ENCODE results near the gene KRTAP26-1. TPM values are rescaled to one million over a fixed set of nuclear protein-coding genes. Genes with fewer than 3 reads are reported as not detected.

The KRTAP26-1 gene
- total RNA-seq, 4 donors from 2014 or later = not detected

GRCh38 chr21:30348506-30348905 is 28.4 kb upstream of the KRTAP26-1 start, which contains the start of gene KRTAP23-1:
Gene KRTAP23-1, minus strand, starts transcription at chr21:30348606. Its CDS starts 0 bp downstream, at chr21:30348606.
- intact Hi-C loops (cut with DNase I; ENCODE audit: low total_unique reads) = loop anchor here (10.0 kb wide), 1 partner anchor 386 kb away; no protein-coding TSS in a partner anchor
- H3K27ac ChIP-seq = no peak within 1 kb of the TSS
- in situ Hi-C loops (cut with MboI; ENCODE audit: low sequenced_read_pairs in 4 of 4) = loop anchor here in 2 of 4 donors (25.0 kb wide), 1 partner anchor 739 kb away; no protein-coding TSS in a partner anchor
- ATAC-seq = no peak
- H3K36me3 ChIP-seq = no peaks in the 10 kb centered on the region
- DNase-seq = no peak
- no peak for TF ChIP-seq POLR2A (IDR thresholded peaks at IDR 0.05)
- no peak for TF ChIP-seq CTCF (IDR thresholded peaks at IDR 0.05 in 4 of 5, conservative IDR thresholded peaks at IDR 0.05 in 1 of 5)
- H3K27me3 ChIP-seq = no peaks in the 10 kb centered on the region
- H3K4me1 ChIP-seq = no peaks in the 10 kb centered on the region
- no peaks in the 10 kb centered on the region for H3K9me3 ChIP-seq
- no peak within 1 kb of the TSS for H3K4me3 ChIP-seq

GRCh38 chr21:30345014-30345413 is 24.9 kb upstream of the KRTAP26-1 start:
- intact Hi-C loops (cut with DNase I; ENCODE audit: low total_unique reads) (loop anchor here (10.0 kb wide), 1 partner anchor 390 kb away; no protein-coding TSS in a partner anchor), in situ Hi-C loops (cut with MboI; ENCODE audit: low sequenced_read_pairs in 4 of 4) (loop anchor here in 2 of 4 donors (25.0 kb wide), 1 partner anchor 742 kb away; no protein-coding TSS in a partner anchor)
- Histone ChIP-seq H3K4me1 (no peaks in the 10 kb centered on the region), H3K4me3 (no peak overlapping the region), H3K9me3 (no peaks in the 10 kb centered on the region), H3K27ac (no peak overlapping the region), H3K36me3 (no peaks in the 10 kb centered on the region), H3K27me3 (no peaks in the 10 kb centered on the region)
- no peak for ATAC-seq
- DNase-seq = no peak
- TF ChIP-seq CTCF (IDR thresholded peaks at IDR 0.05 in 4 of 5, conservative IDR thresholded peaks at IDR 0.05 in 1 of 5) (no peak), POLR2A (IDR thresholded peaks at IDR 0.05) (no peak)

- DNase-seq = no peak
- ATAC-seq = no peak
- intact Hi-C loops (cut with DNase I; ENCODE audit: low total_unique reads) = loop anchor here (10.0 kb wide), 1 partner anchor 394 kb away; no protein-coding TSS in a partner anchor
Measured at GRCh38 chr21:30340714-30341573, 20.8 kb upstream of the KRTAP26-1 start.

GRCh38 chr21:30338717-30339116 is 18.6 kb upstream of the KRTAP26-1 start:
- intact Hi-C loops (cut with DNase I; ENCODE audit: low total_unique reads) = no loop called here
- in situ Hi-C loops (cut with MboI; ENCODE audit: low sequenced_read_pairs in 4 of 4) = loop anchor here in 2 of 4 donors (25.0 kb wide), 1 partner anchor 749 kb away; no protein-coding TSS in a partner anchor

More at GRCh38 chr21:30340714-30341573, 20.8 kb upstream of the KRTAP26-1 start:
- no peak overlapping the region for H3K27ac ChIP-seq
- H3K27me3 ChIP-seq = no peaks in the 10 kb centered on the region
- no peak overlapping the region for H3K4me3 ChIP-seq
- no peaks in the 10 kb centered on the region for H3K36me3 ChIP-seq
- H3K9me3 ChIP-seq = no peaks in the 10 kb centered on the region
- H3K4me1 ChIP-seq = no peaks in the 10 kb centered on the region
- in situ Hi-C loops (cut with MboI; ENCODE audit: low sequenced_read_pairs in 4 of 4) = loop anchor here in 2 of 4 donors (25.0 kb wide), 1 partner anchor 746 kb away; no protein-coding TSS in a partner anchor
- TF ChIP-seq CTCF (IDR thresholded peaks at IDR 0.05 in 4 of 5, conservative IDR thresholded peaks at IDR 0.05 in 1 of 5) (peak in 4 of 5 experiments; percentile 33 to 50 (median 38)), POLR2A (IDR thresholded peaks at IDR 0.05) (no peak)

More at GRCh38 chr21:30338717-30339116, 18.6 kb upstream of the KRTAP26-1 start:
- H3K36me3 ChIP-seq = no peaks in the 10 kb centered on the region
- H3K4me1 ChIP-seq = no peaks in the 10 kb centered on the region
- DNase-seq (no peak), ATAC-seq (no peak)
- no peak overlapping the region for H3K27ac ChIP-seq
- no peaks in the 10 kb centered on the region for H3K27me3 ChIP-seq
- no peaks in the 10 kb centered on the region for H3K9me3 ChIP-seq
- no peak overlapping the region for H3K4me3 ChIP-seq
- no peak for TF ChIP-seq POLR2A (IDR thresholded peaks at IDR 0.05)
- TF ChIP-seq CTCF (IDR thresholded peaks at IDR 0.05 in 4 of 5, conservative IDR thresholded peaks at IDR 0.05 in 1 of 5) = no peak
